ENCODE data around the gene DYRK4. TPM values are rescaled to one million over a fixed set of nuclear protein-coding genes. Genes with fewer than 3 reads are reported as not detected.

DYRK4 gene
- total RNA-seq, 2 experiments from 2014 or later: 22.8 to 28.8 TPM

- CTCF ChIA-PET: no interaction called here
- DNase-seq (no peak), ATAC-seq (no peak)
- Mint-ChIP-seq H3K36me3 (peaks cover 18% of the 10 kb centered on the region), H3K27me3 (no peaks in the 10 kb centered on the region), H3K9me3 (ENCODE audit: low read depth) (no peaks in the 10 kb centered on the region), H3K4me1 (peaks cover 36% of the 10 kb centered on the region), H3K27ac (no peak overlapping the region), H3K4me3 (no peak overlapping the region)
Observed at GRCh38 chr12:4653691-4654090, 91.7 kb downstream of the DYRK4 start.

Other genes starting within 250 kb of the DYRK4 start
- gene TIGAR, start 241.0 kb upstream of the DYRK4 start, total RNA-seq: 10 to 100 TPM in 1 of 2 experiments, 1 to 10 TPM in 1; 7.6 to 18.1 TPM
- not detected for gene FGF23, start 182.5 kb upstream of the DYRK4 start, total RNA-seq
- gene FGF6, start 116.4 kb upstream of the DYRK4 start, total RNA-seq: not detected
- gene RAD51AP1, start 23.3 kb upstream of the DYRK4 start, total RNA-seq: 10 to 100 TPM; 35.7 to 54.4 TPM
- gene AKAP3, start 86.8 kb downstream of the DYRK4 start, total RNA-seq: 1 to 10 TPM; 2.6 to 3.5 TPM
- gene NDUFA9, start 86.9 kb downstream of the DYRK4 start, total RNA-seq: 100 to 1,000 TPM; 122 to 125 TPM
- gene GALNT8, start 158.2 kb downstream of the DYRK4 start, total RNA-seq: 1 to 10 TPM in 1 of 2 experiments, under 1 TPM in 1; 0.85 to 1.1 TPM

Measured in activated CD8-positive, alpha-beta memory T cell treated with anti-CD3 and anti-CD28 coated beads, Interleukin-2, amount 10 ng/mL, durations not matched to agents 7 days and 5 days (primary cell).